HepG2 (cell line): ENCODE measurements around the gene SPDYE6.
"Not testable (repeated sequence)": the region's sequence is repeated elsewhere in the genome, so short reads cannot be mapped to it uniquely, and the experiment has no call there.

ENCODE experiments used
- BRCA1 ChIP-seq: sonication (generic); formaldehyde crosslinking; IDR thresholded peaks from 2 replicates; pipeline ENCODE4 v1.4.0; 2020; ENCODE audit warnings: missing genetic modification reagents
- CTCF ChIP-seq: sonication (generic); formaldehyde crosslinking; IDR thresholded peaks from 2 replicates; pipeline ENCODE4 v1.5.0; 2020; ENCODE audit warnings: mild to moderate bottlenecking, missing genetic modification reagents, moderate library complexity
- HNRNPLL ChIP-seq: fragments of 200-400 bp; formaldehyde crosslinking; IDR thresholded peaks from 2 replicates; pipeline ENCODE4 v1.6.1; 2017; ENCODE audit warnings: mild to moderate bottlenecking, low read depth, low read length; ENCODE audit not compliant: poor library complexity, severe bottlenecking
- HOXA3 ChIP-seq: sonication (generic); formaldehyde crosslinking; IDR thresholded peaks from 2 replicates; pipeline ENCODE4 v1.5.0; 2020; ENCODE audit warnings: missing genetic modification reagents
- RAD21 ChIP-seq: fragments of 450-650 bp; formaldehyde crosslinking; IDR thresholded peaks from 2 replicates; pipeline ENCODE4 v1.5.0; 2020; ENCODE audit warnings: mild to moderate bottlenecking
- TCF7 ChIP-seq: sonication (generic); IDR thresholded peaks from 2 replicates; pipeline ENCODE4 v1.6.1; 2016; ENCODE audit warnings: antibody characterized with exemption, low read depth
- UBTF ChIP-seq: sonication (generic); formaldehyde crosslinking; IDR thresholded peaks from 2 replicates; pipeline ENCODE4 v1.4.0; 2020; ENCODE audit warnings: mild to moderate bottlenecking, missing genetic modification reagents
- ZFAT ChIP-seq: sonication (generic); formaldehyde crosslinking; conservative IDR thresholded peaks from 2 replicates; pipeline ENCODE4 v1.8.1; 2023; ENCODE audit warnings: missing genetic modification reagents, inconsistent platforms
- ZNF704 ChIP-seq: sonication (generic); formaldehyde crosslinking; IDR thresholded peaks from 2 replicates; pipeline ENCODE4 v1.8.1; 2023; ENCODE audit warnings: mild to moderate bottlenecking, inconsistent platforms, moderate library complexity, missing genetic modification reagents, borderline replicate concordance
- ZSCAN25 ChIP-seq: sonication (generic); formaldehyde crosslinking; IDR thresholded peaks from 2 replicates; pipeline ENCODE4 v1.8.0; 2022; ENCODE audit warnings: mild to moderate bottlenecking, missing genetic modification reagents
- ZSCAN5A ChIP-seq: sonication (generic); formaldehyde crosslinking; IDR thresholded peaks from 2 replicates; pipeline ENCODE4 v1.8.0; 2022; ENCODE audit warnings: mild to moderate bottlenecking, missing genetic modification reagents, borderline replicate concordance

GRCh38 chr7:102372796-102373195 lies 16.6 kb upstream of the SPDYE6 start:
- TF ChIP-seq UBTF (CRISPR knock-in tag); HOXA3 (CRISPR knock-in tag); ZNF704 (CRISPR knock-in tag); ZSCAN5A (CRISPR knock-in tag); CTCF (CRISPR knock-in tag); TCF7; HNRNPLL; RAD21 (CRISPR knock-in tag); ZSCAN25 (CRISPR knock-in tag); ZFAT (CRISPR knock-in tag); BRCA1 (CRISPR knock-in tag): not testable (repeated sequence)
